ENCODE measurements around the gene TMEM182.

Gene TMEM182

DNA sequence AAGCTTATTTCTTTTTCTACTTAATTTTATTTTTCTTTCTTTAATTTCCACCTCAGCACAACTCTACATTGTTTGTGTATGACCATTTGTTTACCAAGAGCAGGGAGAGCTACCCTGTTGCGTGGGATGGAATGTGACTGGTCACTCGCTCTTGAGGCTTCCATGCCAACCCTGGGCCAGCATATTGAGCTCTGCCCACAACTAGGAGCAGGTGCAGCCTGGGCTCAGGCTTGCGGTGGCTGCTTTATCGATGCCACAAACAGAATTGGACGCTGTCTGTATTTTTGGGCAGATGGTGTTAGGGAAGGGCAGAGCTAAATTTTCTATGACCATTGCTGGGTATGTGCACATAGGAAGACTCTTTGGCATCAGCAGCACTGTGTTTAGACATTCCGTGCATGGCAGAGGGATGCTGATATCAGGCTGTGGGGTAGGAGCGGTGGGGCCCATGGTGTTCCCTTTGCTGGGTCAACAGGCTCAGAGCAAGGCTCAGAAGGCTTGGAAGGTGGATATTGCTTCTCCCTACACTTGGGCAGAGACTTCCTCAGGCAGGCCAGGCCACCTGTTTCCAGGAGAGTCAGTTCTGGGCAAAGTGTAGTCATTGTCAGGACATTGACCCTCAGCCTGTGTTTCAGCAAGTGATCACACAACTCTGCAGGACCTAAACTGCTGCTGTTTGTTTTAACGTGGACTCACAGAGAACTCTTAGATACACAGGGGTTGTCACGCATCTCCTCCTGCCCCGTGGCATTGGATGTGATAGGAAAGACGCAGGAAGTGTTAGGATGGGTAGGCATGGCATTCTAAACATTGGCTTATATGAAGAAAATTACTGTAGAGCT is 40.2 kb downstream of the TMEM182 start:
- DNase-seq = no peak

DNA sequence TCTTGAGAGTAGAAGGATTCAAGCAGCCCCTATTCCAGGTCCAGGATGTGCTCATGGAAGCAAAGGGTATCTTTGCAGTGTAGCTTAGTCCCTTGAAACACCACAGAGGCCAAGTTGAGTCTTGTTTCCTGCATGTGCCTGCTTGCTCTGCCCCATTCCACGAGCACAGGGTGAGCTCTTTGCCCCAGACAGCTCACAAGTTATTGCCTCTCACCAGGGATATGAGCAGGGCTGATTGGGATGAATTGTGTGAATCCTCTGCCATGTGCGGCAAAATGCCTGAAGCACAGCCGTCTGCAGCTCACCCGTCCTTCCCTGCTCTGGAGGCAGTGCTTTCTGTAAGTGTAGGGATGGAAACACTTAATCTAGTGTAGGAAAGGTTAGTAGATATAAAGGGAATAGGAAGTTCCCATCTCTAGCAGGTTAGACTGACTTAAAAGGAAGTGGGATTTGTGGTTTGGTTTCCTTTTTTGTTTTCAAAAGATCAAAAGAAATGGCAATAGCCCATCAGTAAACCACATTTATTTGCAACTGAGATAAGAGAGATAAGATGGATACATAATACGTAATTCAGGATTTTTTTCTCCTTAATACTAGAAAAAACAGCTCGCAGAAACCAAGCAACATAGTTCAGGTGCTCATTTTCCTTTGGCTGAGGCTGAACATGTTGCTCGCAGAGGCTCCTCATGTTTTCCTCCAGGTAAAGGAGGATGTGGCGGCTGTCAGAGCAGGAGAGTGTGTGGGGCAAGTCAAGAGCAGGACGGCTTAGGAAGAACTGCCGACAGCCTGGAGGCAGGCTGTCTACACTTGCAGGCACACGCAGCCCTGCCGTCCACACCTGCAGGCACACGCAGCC is 41.4 kb downstream of the TMEM182 start:
- DNase-seq = no peak

DNA sequence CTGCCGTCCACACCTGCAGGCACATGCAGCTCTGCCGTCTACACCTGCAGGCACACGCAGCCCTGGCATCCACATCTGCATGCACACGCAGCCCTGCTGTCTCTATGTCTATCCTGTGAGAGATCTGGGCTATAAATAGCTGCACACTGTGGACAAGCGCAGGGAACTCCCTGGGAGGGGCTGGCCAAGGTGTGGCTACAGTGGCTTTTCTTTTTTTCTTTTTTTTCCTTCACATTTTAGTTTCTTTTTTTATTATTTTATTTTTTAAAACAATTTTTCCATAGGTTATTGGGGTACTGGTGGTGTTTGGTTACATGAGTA is 42.0 kb downstream of the TMEM182 start:
- DNase-seq = no peak

DNA sequence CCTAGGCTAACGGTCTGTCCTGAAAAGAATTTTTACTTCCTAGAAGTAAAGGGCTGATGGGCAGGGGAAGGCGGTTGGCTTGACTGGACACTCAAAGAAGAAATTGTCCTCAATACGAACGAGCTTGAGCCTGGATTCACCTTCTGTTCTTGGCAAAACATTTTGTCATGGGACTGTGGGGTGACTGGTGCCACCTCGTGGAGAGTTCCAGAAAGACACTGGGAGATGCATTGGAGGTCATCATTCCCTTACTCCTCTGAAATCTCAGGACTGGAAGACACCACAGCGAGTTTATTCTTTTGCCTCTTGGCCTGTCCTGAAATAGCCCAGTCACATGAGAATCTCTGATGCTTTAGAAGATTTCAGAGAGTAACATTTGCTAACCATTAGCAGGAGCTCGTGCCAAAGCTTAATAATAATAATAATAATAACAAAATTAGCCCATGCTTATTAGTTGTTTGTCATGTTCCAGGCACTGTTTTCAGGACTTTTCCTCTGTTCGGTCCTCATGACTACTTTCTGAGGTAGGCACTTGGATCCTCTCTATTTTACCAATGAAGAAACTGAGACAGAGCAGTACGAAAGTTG is 44.5 kb downstream of the TMEM182 start:
- DNase-seq = peak; percentile 11 to 51

DNA sequence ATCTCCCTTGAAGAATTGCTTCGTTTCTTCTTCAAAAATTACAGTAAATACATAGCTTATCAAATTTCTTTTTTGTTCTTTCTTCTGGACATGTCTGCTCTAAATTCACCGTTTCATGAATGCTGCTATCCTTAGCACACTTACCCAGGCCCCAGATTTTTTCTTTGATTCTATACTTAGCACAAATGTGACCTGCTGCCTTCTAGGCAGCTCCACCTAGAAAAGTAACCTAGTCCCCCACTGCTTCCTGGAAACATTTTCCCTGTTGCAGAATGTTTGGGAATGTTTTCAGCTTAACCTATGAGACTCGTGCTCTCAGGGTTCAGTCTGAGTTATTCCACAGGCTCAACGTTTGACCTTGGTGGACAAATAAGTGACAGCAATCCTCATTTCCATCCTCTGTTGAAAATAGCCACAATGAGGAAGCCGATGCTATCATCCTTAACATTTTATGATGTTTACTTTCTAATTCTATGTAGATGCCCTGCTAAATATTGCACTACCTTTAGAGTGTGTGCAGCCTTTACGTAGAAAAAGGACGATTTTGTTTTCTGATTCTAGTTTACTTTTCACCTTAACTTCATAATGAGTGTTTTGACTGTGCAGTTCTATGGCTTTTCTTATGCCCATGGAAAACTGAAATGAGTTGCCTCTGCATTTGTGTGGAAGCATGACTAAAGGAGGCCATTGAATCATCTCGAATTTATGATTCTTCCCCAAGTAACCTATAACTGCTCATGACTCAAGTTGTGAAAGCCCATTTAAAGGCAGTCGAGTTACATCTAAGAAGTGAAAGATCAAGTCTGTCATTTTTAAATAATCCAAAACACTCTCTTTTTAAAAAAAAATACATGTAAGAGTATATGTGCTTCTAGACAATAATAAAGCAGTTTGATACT is 47.7 kb downstream of the TMEM182 start:
- no peak for DNase-seq

DNA sequence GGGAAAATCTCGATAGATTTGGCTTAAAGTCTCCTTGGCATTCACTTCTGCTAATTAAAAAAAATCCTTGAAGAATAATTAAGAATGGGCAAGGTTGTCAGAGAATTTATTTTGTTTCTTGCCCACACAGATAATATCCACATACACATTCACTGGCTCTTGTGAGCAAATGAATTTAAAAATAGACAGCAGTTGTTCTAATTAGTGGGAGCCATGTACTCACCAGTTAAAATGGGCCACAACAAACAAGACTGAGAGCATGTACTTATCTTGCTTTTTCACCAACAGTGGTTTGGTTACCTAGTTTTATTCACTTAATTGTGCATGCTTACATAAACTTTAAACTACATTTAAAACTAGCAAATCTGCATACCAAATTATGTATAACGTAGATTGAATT is 53.5 kb downstream of the TMEM182 start:
- no peak for DNase-seq

DNA sequence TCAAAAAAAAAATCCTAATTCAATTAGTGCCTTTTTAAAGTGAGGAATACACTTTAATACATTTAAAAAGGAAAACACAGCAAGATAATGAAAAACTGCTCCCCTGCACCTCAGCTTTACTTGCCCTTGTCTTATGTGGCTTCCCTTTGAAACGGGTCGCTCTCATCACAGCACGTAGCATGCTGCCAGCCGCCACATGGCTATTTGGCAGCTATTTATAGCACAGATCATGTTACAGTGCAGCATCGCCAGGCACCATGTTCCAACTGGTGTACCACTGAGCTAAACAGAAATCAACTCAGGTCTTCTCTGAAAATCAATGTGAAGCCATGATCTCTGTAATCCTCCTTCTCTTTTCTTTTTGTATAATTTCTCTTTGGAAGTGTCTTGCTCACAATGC is 65.1 kb downstream of the TMEM182 start:
- DNase-seq = no peak

DNA sequence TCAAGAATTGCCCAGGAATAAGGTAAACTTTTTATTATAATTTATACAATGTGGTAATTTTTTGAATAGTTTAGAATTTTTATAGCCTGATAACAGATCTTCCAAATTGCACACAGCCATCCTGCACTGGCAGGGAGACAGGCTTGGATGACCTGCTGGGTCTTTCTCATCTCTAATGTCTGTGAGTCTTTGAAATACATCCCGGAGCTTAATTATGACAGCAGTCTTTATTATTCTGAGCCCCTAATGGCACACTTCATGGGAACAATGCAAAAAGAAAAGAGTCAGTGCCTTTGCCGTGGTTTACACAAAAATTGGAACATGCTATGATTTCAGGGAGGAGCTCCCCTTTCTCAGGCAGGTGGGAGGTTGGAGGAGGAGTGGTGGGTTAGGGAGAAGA is 71.0 kb downstream of the TMEM182 start:
- no peak for DNase-seq

DNA sequence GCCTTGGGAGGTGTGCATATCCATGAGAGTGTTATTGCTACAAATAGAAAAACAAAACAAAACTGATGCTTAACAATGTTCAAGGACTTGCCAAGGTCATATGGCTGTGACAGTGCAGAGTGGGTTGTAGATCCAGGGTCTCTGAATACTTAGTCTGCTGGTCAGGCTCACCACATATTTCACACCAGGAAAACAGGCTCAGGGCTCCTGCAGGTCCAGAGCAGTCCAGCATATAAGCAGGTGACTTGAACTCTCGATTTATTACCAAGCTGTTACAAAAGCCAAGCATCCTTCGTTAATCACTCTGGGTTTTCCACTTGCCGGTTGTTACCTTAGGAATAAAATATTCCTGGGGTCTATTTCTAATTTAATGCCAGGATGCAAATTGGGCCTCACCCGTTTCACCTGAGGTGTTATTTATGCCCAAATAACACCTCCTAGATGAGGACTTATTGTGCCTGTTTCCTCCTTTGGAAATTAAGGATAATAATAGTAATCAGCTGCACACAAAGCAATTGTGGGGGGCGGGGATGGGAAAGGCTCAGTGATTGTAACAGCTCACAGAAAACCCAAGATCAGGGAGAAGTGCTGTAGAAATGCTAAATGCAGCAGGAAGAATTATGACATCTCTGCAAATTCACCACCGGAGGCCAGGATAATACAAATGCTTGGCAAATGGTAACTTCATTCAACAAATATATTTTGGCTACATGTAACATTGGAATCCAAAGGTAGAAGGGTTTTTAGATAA is 72.9 kb downstream of the TMEM182 start:
- no peak for DNase-seq

DNA sequence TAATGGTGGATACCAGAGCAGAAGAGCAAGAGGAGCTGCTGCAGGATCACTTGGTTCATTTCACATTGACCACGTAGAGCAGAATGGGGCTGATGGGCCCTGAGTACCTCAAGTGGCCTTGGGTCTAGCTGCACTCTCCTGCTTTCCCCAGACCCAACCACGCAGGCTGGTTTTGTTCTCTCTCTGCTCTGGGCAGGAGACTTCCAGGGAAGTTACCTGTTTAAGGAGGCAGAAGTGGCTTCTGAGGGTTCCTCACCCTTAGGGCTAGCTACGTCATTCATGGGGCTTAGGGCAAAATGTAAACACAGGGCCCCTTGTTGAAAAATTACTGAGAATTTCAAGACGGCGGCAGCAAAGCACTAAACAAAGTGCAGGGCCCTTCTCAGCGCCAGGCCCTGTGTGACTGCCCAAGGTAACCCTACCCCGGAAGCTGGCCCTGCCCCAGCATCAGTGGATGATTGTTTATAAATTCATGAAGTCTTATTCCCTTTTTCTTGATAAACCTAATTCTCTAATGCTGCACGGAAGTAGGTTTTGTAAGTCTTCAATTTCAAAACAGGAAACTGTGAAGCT is 75.9 kb downstream of the TMEM182 start:
- no peak for DNase-seq

DNA sequence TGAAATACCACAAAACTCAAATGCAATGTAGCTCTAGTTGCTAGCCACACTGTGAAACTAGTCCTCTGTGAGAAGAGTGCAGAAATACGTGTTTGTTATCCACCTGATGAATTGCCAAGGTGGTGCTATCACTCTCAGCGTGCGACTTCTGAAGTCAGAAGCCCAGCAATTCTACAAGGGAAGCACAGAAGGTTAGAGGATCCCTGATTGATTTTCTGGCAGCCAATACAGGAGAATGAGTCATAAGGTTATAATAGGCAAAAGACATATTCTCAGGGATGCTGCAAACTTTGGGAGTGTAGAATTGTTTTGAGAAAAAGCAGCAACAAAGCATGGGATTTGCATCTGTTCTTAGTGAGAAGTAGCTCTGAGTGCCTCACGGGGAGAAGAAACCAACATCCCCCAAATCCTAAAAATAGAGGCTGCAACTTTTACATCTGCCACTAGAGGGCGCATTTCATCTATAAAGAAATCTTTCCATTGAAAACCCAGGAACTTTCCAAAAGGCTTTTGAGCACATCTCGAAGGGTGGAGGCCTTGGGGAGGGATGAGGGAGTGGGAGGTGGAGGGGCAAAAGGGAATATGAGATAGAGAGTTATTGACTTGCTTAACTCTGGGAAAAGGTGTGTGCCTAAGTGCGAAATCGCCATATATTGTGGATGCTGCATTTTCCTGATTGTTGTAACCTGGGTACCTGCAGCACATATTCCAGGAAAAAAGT is 78.0 kb downstream of the TMEM182 start:
- DNase-seq = peak; percentile 8 to 48

DNA sequence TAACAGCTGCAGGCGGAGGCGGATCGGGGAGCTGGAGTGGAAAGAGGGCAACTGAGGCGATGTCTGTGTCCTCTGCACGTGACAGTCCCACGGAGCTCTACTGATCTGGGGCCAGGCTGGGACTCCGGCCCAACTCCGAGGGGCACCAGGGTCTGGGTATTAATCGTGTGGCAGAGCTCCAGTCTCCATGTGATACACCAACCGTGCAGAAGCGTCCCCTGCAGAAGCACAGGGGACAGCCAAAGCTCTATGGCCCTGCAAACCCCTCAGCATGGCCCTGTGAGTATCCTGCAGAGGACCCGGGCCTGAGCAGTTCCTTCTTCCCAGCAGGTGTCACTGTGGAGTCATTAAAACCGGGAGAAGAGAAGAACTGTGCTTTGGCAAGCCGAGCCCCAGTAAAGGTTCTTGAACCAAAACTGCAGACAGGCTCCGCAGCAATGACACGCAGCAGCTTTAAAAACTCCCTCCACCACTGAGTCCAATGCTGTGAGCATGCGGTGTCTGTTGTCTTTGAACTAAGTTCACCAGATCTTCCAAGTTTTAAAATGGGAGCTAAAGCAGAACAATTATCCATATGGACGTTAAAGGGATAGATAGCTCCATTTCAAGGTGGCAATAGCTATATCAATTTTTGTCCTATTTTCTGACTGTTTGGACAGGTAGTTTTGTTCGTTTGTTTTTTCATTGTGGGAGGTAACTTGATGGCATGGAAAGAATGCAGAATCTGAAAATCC is 79.4 kb downstream of the TMEM182 start:
- DNase-seq = peak in 1 of 2 experiments; percentile 3

DNA sequence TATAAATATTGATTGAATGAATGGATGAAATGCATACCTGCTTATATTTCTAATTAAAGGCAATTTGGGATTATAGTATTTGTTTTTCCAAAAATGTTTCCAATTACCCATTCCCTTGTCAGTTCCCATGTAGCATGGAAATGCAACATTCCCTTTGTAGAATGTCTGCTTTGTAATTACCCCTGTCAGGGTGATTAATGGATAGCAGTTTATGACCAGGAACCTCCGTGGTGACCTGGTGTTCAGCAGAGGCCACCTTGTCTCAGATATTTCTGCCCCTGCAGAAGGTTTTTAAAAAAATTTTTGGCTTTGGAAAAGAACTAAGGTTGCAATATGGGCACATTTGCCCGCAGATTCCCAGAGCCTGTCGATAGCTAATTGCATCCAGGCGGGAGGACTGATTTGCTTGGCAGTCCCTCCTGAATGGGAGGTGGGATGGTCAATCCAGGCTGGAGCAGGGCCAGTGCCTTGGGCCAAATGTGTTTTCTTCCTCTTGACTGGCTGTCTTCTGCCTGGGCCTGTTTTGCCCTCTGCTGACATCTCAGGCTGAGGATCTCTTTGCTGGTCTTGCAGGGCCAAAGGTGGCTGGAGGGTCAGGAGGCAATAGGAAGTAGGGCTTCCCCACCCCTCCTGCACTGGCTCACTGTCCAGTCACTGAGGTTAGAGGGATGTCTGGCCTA is 82.1 kb downstream of the TMEM182 start:
- no peak for DNase-seq

DNA sequence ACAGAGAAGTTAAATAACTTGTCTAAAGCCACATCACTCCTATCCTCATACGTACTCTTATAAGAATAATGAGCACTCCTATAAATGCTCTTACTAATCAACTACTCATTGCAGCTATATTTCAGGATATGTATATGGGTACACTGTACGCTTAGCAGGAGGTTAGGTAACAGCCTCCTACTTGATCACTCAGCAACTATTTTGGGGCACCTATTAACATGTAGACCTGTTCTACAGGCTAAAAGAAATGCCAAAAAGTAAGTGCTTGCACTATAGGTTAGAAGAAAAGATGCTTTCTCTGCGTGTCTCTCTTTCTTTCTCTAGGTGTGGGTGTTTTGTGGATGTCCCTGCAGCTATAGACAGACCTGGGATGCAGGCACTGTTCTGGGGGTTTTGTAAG is 83.1 kb downstream of the TMEM182 start:
- DNase-seq = no peak

DNA sequence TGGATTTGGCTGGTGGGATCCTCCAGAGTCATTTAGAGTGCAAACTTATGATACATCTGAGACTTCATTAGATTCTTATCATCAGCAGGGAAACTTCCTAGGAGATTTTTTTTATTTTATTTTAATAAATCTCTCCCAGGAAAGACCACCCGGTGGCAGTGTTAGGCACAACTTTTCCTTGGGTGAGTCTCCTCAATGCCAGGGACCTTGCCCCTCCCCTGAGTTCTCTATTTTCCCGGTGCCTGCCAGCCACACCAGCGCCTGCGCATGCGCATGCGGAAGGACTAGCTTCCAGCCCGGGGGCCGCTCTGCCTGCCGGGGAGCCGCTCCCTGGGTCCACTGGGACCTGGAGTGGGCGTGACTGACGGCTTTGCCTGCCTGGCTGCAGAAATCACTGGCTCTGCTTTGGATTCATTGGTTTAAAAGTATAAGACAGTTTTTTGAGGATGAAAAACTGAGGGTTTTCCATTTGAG is 86.6 kb downstream of the TMEM182 start:
- DNase-seq = no peak

DNA sequence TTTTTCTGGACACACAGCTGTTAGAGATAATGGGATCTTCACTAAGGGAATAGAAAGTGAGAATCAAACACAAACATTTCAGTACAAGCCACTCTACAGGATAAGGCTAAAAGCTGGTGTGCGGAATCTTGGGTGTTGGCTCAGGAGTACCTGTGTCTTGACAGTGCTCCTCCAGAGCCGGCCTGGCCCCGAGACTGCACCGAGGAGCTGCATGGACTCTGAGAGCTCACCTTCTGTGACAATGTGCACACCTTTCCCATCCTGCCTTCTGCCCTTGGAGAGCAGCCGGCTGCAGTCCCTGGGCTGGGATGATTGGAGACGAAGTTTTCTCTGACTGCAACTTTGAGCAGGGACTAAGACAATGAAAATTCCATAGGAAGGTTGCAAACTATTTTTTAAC is 89.1 kb downstream of the TMEM182 start:
- no peak for DNase-seq

DNA sequence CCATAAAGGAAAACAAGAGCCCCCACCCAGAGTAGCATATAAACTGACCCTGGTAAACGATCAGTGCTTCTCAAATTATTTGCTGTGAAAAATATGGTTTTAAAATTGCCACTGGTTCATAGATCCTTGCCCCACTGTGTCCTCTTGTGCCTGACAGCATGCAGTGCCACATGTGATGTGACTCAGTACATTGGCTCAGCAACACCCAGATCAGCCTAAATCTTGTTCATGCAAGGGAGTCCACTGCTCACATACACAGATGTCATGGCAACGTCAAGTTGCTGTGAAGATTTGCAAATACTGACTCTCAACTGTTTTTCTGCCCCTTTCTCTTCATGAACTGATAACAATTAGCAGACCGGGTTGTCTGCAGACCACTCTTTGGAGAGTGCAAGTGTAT is 91.0 kb downstream of the TMEM182 start:
- DNase-seq = no peak
